ENCODE results near the gene SBF2.
"Not testable (repeated sequence)": the region's sequence is repeated elsewhere in the genome, so short reads cannot be mapped to it uniquely, and the experiment has no call there.

SBF2 gene

DNA sequence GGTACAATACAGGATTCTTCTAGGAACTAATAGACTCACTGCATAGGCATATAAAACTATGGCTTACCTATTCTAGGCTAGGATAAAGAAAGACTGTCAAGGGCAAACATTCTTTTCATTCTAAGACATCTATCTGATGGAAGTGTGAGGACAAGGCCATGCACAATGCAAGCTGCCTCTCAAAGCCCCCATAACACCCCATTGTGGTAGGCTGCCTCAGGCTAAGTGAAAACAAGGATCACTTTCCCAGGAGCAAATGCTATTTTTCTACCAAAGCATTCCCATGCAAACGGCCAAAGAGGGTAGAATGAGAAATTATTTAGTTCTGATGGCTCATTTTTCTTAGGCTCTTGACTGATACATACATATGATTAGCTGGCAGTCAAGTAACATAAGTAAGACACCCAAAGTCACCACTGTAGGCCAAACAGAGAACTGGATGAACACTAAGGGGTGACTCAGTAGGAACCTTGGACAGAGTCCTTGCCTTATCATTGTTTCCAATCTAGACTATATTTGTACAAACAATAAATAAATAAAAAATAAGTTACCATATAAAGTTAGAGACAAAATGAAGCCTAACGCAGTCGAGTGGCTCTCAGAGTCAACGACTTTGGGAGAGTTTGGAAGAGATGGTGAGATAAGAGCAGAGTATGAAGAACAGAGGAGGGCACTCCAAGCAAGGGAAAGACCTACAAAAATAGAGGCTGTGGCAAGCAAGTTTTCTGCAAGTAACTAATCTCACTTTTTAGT, 303.6 kb downstream of the SBF2 start:
- FAIRE-seq, result no peak

DNA sequence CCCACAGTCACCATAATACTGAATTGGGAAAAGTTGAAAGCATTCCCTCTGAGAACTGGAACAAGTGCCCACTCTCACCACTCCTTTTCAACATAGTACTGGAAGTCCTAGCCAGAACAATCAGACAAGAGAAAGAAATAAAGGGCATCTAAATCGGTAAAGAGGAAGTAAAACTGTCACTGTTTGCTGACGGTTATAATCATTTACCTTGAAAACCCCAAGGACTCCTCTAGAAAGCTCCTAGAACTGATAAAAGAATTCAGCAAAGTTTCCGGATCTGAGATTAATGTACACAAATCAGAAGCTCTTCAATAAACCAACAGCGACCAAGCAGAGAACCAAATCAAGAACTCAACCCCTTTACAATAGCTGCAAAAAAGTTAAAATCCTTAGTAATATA, 306.7 kb downstream of the SBF2 start:
- not testable (repeated sequence) for FAIRE-seq

DNA sequence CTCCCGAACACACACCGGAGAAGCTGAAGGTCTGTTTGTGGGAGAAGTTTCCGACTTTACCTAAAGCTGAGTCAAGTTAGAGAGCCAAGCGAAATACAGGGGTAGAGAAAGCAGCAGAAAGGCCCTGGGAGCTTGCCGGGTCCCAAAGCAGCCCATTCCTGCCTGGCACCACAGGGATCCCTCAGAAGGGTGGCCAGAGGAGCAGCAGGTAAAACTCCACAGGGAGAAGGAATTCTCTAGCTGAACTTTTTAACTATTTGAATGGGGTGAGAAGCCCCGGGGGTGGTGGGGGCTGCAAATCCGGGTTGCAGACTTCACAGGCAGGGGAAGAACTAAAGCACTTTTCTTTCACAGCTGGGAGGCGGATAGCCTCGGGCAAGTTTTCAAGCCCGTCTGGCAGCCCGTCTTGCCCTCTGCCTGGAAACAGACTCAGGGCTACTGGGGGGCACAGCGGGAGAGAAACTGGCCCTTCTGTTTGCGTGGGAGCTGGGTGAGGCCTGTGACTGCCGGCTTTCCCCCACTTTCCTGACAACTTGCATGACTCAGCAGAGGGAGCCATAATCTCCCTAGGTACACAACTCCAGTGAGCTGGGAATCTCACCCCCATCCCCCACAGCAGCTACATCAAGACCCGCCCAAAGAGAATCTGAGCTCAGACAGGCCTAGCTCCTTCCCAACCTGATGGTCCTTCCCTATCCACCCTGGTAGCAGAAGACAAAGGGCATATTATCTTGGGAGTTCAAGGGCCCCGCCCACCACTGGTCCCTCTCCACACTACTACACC, 311.0 kb downstream of the SBF2 start:
- no peak for FAIRE-seq

DNA sequence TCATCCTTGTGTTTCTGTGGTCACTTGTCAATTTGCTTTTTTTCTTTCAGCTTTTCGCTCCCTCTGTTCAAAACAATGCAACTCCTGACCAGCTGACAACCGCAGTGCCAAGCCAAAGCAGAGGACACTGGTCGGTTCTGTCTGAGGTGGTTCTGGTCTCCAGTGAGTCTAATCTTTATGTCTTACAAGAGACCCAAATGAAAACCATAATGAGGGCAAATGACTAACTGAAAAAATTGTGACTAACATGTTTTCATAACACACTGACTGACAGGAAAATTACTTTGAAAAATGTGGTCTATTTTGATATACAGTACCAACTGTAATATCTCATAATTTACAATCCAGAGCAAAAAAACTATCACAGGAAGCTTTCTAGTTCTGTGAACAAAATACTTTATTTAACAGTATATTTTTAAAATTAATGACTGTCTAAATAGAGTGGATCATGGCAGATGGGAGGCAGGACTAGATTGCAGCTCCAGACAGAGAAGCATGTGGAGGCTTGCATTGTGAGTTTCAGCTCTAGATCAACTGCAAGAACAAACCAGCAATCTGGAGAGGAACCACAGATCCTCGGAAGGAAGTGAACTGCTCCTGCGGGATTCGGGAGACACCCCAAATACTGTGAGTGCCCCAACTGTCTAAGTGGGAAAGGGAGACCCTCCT, 311.8 kb downstream of the SBF2 start:
- FAIRE-seq, result peak; percentile 5

DNA sequence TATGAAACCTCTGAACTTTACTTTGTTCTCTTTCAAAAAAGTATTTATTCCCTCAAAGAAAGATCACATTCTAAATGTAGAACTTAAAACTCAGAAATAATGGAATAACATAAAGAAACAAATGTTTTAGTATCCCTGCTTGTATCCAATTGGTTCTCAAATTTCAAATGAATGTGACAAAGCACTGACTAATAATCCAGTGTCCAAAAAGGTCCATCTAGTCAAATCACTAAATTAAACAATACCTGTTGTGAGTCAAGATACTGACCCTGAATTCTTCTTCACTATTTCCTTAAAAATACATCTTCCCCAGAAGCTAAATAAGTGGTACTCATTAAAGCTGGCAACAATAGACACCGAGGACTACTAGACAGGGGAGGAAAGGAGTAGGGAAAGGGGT, 313.1 kb downstream of the SBF2 start:
- no peak for FAIRE-seq

DNA sequence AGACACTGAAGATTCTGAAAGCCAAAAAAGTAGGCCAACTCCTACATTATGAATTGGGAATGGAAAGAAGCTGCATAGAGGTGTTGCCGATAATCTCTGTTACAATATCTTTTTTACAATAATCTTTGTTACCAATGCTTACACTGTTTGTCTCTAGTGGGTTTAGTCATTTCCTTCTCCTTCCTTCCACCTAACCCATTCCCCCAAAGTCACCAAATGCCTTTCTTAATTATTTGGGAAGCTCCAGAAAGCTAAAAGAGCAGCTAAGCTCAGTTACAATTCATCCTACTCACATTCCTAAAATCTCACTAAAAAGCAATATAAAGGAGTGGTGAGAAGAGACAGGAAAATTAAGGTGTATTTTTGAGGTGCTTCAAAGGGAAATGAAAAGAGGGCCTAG, 316.5 kb downstream of the SBF2 start:
- FAIRE-seq, result no peak

GRCh38 chr11:9974375-9974774, 319.6 kb downstream of the SBF2 start:
- FAIRE-seq, result no peak

- FAIRE-seq, result no peak
These were observed 320.1 kb downstream of the SBF2 start for GRCh38 chr11:9973921-9974320.

DNA sequence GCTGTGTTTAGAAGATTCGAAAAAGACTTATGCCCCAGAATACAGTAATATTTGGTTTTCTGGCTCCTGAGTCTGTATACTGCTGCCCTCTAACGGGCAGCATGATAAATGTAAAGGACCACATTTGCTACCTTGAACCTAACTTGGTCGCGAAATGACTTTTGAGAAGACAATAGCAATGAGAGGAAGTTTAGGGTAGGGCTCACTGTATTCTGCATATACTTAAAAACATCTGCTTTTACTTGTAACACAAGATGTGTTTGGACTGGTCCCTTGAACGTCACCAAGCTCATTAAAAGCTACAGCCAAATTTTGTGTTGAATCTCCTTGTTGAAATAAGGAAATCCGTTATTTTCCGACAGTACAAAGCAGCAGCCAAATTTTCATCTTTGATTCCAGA, 321.0 kb downstream of the SBF2 start:
- FAIRE-seq, result peak; percentile 96

GRCh38 chr11:9971894-9972293, 322.1 kb downstream of the SBF2 start:
- FAIRE-seq, result no peak

GRCh38 chr11:9969068-9969467, 325.0 kb downstream of the SBF2 start:
- FAIRE-seq, result no peak

DNA sequence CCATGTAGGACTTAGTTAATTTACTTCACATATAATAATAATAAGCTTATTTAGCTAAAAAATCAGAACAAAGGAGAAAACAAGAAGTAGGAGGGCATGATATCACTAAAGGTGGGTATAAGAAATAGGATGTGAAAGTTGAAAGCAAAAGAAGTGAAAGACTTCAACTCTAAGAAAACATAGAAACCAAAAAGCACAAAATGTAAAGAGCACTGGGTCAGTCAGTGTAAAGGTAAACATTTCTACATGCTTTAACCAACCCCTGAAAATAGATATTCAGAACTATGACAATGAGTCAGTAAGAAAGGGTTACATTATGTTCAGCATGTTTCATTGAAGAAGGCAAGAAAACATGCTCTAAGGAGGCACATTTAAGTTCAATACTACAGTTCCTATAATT, 331.3 kb downstream of the SBF2 start:
- FAIRE-seq, result no peak

- FAIRE-seq, result no peak
These were observed 336.9 kb downstream of the SBF2 start for GRCh38 chr11:9957072-9957471.

DNA sequence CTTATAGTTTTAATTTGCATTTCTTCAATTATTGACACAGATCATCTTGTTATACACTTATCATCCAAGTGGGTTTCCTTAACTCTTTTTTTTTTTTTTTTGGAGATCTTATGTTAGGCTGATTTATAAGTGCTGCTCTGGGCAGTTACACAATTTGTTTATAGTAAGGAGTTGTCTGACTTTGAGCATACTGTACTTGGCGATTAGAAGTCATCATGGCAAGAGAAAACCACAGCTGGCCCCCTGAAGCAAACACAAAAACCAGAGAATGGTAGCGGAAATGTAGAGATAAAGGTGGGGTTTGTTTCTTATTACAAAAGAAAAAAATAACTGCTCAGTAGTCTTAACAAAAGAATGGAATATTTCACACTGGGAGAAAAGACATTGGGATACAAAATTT, 337.5 kb downstream of the SBF2 start:
- FAIRE-seq, result no peak

GRCh38 chr11:9955391-9955790, 338.6 kb downstream of the SBF2 start:
- peak; percentile 53 for FAIRE-seq

DNA sequence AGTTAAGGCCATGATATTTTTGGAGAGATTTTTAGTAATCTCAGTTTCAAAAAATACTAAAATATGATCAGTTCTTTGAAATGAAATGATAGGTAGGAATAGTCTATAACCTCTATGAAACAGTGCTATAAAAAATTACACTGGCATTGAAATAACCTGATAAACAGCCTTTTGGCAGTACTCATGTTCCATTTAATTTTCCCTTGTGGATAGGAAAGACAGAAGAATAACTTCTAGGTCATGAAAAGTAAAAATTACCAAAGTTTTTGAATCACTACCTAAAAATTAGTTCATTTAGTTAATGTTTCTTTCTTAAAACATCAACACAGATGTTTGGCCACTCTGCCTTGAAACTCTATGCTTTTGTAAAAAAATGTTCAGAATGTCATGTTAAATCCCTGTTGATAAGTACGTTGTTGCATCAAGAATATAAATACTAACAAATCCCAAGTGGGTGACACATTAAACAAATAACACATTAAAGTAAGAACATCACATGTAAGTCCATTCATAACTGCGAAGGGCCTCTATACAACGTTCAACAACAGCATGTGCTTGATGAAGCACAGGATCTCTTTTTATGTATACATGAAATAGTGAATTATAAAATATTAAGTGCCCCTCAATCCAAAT, 339.9 kb downstream of the SBF2 start:
- FAIRE-seq, result peak; percentile 5

DNA sequence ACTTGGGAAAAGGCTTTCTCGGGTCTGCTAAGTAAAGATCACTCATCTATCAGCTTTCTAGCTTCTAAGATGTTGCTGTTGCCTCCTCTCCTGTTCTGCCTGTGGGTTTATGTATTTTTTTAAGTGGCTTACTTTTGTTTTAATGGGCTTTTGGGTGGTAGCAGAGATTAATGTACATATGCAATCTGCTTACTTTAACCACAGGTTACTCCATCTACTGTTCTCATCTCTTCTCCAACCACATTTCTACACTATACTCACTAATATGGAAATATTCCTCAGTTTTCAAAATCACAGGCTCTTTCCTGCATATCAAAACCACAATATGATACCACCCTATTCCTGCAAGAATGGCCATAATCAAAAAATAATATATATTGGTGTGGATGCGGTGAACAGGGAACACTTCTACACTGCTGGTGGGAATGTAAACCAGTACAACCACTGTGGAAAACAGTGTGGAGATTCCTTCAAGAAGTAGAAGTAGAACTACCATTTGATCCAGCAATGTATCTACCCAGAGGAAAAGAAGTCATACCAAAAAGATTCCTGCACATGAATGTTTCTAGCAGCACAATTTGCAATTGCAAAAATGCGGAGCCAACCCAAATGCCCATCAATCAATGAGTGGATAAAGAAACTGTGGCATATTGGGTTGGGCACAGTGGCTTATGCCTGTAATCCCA, 341.4 kb downstream of the SBF2 start:
- FAIRE-seq, result no peak

DNA sequence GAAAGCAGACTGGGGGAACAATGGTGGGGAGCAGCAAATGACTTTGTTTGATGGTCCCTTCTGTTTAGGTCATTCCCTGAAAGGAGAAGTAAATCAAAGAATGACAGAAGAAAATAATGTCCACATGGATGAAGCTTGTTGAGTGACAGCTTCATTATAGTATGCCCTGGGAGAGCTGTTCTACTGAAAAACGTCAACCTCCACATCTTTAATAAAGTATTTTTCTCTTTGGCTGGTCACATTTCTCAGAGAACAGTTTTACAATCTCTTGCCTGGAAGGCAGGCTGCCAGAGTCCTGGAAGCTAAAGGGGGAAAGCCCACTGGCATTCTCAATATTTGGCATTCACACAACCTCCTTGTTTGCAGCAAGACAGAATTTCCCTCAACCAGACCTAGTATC, 342.2 kb downstream of the SBF2 start:
- no peak for FAIRE-seq

DNA sequence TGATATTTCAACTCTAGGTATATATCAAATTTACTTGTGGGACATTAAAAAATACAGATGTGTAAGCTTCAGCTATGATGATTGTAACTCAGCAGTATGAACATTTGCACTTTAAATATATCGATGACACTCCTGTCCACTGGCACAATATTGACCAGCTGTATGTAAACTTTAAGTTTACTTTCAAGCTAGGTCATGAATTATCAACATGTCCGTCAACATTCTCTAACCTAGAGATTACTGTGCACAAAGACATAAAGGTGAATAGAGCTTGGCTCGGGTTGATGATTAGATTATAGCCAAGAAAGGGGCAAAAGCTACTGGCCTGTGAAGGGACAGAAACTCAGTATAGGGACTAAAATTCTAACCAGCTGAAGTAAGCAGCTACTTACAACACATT, 343.6 kb downstream of the SBF2 start:
- no peak for FAIRE-seq

GRCh38 chr11:9947231-9947864, 346.7 kb downstream of the SBF2 start:
- FAIRE-seq, result no peak

DNA sequence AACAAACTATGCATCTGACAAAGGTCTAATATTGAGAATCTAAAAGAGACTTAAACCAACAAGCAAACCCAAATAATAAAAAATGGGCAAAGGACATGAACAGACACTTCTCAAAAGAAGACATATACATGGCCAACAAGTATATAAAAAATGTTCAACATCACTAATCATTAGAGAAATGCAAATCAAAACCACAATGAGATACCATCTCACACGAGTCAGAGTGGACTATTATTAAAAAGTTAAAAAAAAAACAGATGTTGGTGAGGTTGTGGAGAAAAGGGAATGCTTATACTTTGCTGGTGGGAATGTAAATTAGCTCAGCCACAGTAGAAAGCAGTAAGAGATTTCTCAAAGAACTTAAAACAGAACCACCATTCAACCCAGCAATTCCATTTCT, 348.3 kb downstream of the SBF2 start:
- not testable (repeated sequence) for FAIRE-seq

DNA sequence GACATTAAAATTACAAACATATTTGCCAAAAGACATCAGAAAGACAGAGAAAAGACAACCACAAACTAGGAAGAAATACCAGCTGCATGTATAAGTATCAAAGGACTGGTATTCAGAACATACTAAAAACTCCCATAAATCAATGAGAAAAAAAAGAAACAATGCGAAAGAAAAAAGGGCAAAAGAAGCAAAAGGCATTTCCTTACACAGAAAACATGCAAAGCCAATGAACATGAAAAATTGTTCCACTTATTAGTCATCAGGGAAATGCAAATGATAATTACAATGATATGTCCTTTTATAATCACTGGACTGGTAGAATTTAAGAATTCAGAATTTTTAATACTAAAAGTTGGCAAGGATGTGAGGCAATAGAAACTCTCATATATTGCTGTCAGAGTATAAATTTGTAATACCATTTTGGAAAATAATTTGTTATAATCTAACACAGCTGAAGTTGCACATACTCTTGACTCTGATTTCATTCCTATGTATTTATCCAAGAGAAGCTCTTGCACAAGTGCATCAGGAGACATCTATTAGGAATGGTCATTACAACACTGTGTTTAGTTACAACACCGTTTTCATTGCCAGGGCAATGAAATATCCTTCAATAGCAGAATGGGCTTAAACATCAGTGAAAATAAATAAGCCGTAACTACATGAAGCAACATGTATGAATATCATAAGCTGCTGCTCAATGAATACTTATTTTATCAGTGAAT, 350.5 kb downstream of the SBF2 start:
- FAIRE-seq, result no peak
